Neuronal stem cell (in vitro differentiated cells): ENCODE results near the gene MPP2.

Experiments
- DNase-seq: peaks from one replicate; pipeline ENCODE4 v3.0.0-alpha.2; 2013; ENCODE audit warnings: low spot score
- H2AFZ ChIP-seq: one replicate; pipeline ENCODE4 v1.6.1; 2013; ENCODE audit warnings: mild to moderate bottlenecking, low read length, inconsistent platforms
- H2AK5ac ChIP-seq: 2 replicates; pipeline ENCODE4 v1.6.1; 2013; ENCODE audit warnings: low read depth, mild to moderate bottlenecking, inconsistent platforms, low read length, moderate library complexity, mixed read lengths
- H2BK120ac ChIP-seq: 2 replicates; pipeline ENCODE4 v1.6.1; 2013; ENCODE audit warnings: low read depth, mild to moderate bottlenecking, inconsistent platforms, low read length, moderate library complexity, mixed read lengths
- H2BK12ac ChIP-seq: one replicate; pipeline ENCODE4 v1.6.1; 2013; ENCODE audit warnings: low read length, inconsistent platforms
- H2BK15ac ChIP-seq: 2 replicates; pipeline ENCODE4 v1.6.1; 2013; ENCODE audit warnings: mild to moderate bottlenecking, low read length, inconsistent platforms, mixed read lengths
- H2BK5ac ChIP-seq: one replicate; pipeline ENCODE4 v1.6.1; 2013; ENCODE audit warnings: inconsistent platforms, mild to moderate bottlenecking, low read length, moderate library complexity
- H3K14ac ChIP-seq: one replicate; pipeline ENCODE4 v1.6.1; 2013; ENCODE audit warnings: low read length, inconsistent platforms
- H3K18ac ChIP-seq: 2 replicates; pipeline ENCODE4 v1.6.1; 2013; ENCODE audit warnings: low read length, inconsistent platforms
- H3K23ac ChIP-seq: 2 replicates; pipeline ENCODE4 v1.6.1; 2013; ENCODE audit warnings: low read depth, mild to moderate bottlenecking, mixed read lengths, low read length, inconsistent platforms; ENCODE audit not compliant: poor library complexity
- H3K27ac ChIP-seq: replicated peaks from 3 replicates; pipeline ENCODE4 v1.5.1; 2013; ENCODE audit warnings: low read length, inconsistent platforms
- H3K27me3 ChIP-seq, 3 experiments: 2 replicates each; pipeline ENCODE4 v1.6.1; 2013; ENCODE audit warnings: low read length in 3 of 3, mild to moderate bottlenecking in 2 of 3, inconsistent platforms in 1 of 3, low read depth in 1 of 3, mixed read lengths in 1 of 3, moderate library complexity in 1 of 3; ENCODE audit not compliant: control insufficient read depth in 3 of 3, insufficient read depth in 3 of 3
- H3K36me3 ChIP-seq, 2 donors: replicated peaks in 1 of 2; 2 replicates each; pipeline ENCODE4 v1.6.1; 2013; ENCODE audit warnings: low read length in 2 of 2; ENCODE audit not compliant: control insufficient read depth in 2 of 2, insufficient read depth in 2 of 2
- H3K4ac ChIP-seq: 2 replicates; pipeline ENCODE4 v1.6.1; 2013; ENCODE audit warnings: inconsistent platforms, mild to moderate bottlenecking, low read length, moderate library complexity
- H3K4me1 ChIP-seq, 2 donors: 1 replicate in 1 of 2; 2 replicates in 1 of 2; pipeline ENCODE4 v1.6.1; 2013; ENCODE audit warnings: low read length in 2 of 2, low read depth in 1 of 2; ENCODE audit not compliant: control insufficient read depth in 2 of 2, insufficient read depth in 1 of 2
- H3K4me2 ChIP-seq: one replicate; pipeline ENCODE4 v1.6.1; 2013; ENCODE audit warnings: mild to moderate bottlenecking, low read length, inconsistent platforms; ENCODE audit not compliant: insufficient read depth, poor library complexity, severe bottlenecking
- H3K4me3 ChIP-seq, 2 donors: 2 replicates each; pipeline ENCODE4 v1.5.1; 2013; ENCODE audit warnings: low read length in 2 of 2, mild to moderate bottlenecking in 2 of 2, inconsistent platforms in 1 of 2, moderate library complexity in 1 of 2
- H3K79me1 ChIP-seq: one replicate; pipeline ENCODE4 v1.6.1; 2013; ENCODE audit warnings: low read depth, mild to moderate bottlenecking, inconsistent platforms, low read length, moderate library complexity
- H3K9ac ChIP-seq: one replicate; pipeline ENCODE4 v1.6.1; 2013; ENCODE audit warnings: mild to moderate bottlenecking, low read depth, low read length, inconsistent platforms; ENCODE audit not compliant: poor library complexity
- H3K9me3 ChIP-seq, 2 donors: replicated peaks in 1 of 2; 2 replicates each; pipeline versions ENCODE3 to v1.6.1; 2013; ENCODE audit warnings: low read length in 2 of 2, mild to moderate bottlenecking in 2 of 2, inconsistent platforms in 1 of 2, low read depth in 1 of 2, mixed read lengths in 1 of 2, moderate library complexity in 1 of 2; ENCODE audit not compliant: control insufficient read depth in 2 of 2, insufficient read depth in 1 of 2
- H4K8ac ChIP-seq: one replicate; pipeline ENCODE4 v1.6.1; 2013; ENCODE audit warnings: low read depth, mild to moderate bottlenecking, inconsistent platforms, low read length, moderate library complexity
- H4K91ac ChIP-seq: one replicate; pipeline ENCODE4 v1.6.1; 2013; ENCODE audit warnings: low read length, low read depth, mild to moderate bottlenecking, inconsistent platforms; ENCODE audit not compliant: poor library complexity
- WGBS, 2 donors: extraction: QIAGEN DNeasy Blood & Tissue Kit; methylation state at CpG; one replicate each; pipeline ENCODE4 v1.1.7; 2013; ENCODE audit warnings: missing lambda C conversion rate in 2 of 2, mixed read lengths in 1 of 2; ENCODE audit not compliant: insufficient read length in 2 of 2, insufficient replicate concordance in 1 of 2; ENCODE audit errors: extremely low coverage in 2 of 2; 5-methylcytosine and 5-hydroxymethylcytosine counted together

MPP2 gene

DNA sequence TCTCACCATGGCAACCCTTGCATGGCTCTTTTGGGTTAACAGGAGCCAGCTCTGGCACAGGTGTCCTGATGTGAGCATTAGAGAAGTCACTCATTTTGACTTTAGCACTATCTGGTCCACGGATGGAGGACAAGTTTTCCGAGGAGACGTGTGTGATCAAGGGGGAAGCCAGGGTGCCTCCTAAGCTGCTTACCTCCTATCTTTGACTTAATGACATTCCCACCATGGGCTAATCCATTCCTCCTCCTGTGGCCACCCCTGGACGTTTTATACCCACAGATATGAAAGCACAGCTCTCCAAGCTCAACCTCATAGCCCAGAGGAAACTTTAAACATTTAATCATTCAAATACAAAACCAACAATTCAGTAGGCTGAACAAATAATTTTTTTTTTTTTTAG, 18.8 kb downstream of the MPP2 start:
- H3K36me3 ChIP-seq = no peaks in the 10 kb centered on the region
- H2BK15ac ChIP-seq = no peak overlapping the region
- H4K91ac ChIP-seq = no peak overlapping the region
- no peak overlapping the region for H2BK5ac ChIP-seq
- no peak overlapping the region for H3K27ac ChIP-seq
- H3K23ac ChIP-seq = no peak overlapping the region
- DNase-seq = no peak
- H3K27me3 ChIP-seq = no peaks in the 10 kb centered on the region
- H4K8ac ChIP-seq = no peak overlapping the region
- no peak overlapping the region for H2AK5ac ChIP-seq
- no CpG with 5 or more reads among the region's 4 CpGs for WGBS, 2 donors
- H3K4me1 ChIP-seq = peaks cover 0 to 5% of the 10 kb centered on the region in 2 donors
- no peak overlapping the region for H3K4ac ChIP-seq
- H2BK120ac ChIP-seq = no peak overlapping the region
- peaks cover 1% of the 10 kb centered on the region for H3K79me1 ChIP-seq
- no peaks in the 10 kb centered on the region for H3K9me3 ChIP-seq
- no peak overlapping the region for H3K4me3 ChIP-seq
- H2AFZ ChIP-seq = no peak overlapping the region
- no peak overlapping the region for H2BK12ac ChIP-seq
- no peak overlapping the region for H3K14ac ChIP-seq
- no peak overlapping the region for H3K4me2 ChIP-seq
- no peak overlapping the region for H3K18ac ChIP-seq
- no peak overlapping the region for H3K9ac ChIP-seq

DNA sequence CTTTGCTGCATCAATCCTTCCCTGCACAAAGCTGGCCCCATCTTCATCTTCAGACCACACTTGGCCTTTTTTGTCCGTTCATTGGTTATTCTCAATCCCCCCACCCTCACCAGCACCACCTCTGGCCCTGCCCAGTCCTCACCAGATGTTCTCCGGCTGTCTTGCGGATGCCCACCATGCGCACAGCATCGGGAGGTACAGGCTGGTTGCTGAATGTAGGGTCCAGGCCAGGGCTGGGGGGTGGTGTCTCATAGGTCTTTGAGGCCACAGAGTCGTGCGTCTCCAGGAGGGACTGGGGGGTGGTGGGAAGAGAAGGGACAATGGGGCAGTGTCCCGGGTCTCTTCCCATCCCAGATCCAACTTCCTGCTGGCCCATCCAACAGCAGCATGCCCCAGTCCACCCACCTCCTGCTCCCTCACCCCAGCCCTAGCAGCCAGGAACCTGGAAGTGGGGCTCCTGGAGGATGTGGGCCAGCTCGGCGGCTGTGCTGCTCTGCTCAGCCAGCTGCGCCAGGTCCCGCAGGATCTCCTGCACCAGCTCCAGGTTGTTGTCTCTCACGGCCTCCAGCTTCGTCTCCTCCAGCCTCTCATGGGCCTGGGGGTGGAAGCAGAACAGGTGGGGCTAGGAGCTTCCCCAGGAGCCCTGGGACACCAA, 24.4 kb downstream of the MPP2 start:
- Histone ChIP-seq H3K14ac (no peak overlapping the region), H3K4ac (no peak overlapping the region), H2BK120ac (no peak overlapping the region), H3K4me1 (peaks cover 4 to 8% of the 10 kb centered on the region in 2 donors), H2BK12ac (no peak overlapping the region), H3K27me3 (no peaks in the 10 kb centered on the region), H3K36me3 (peaks cover 0 to 18% of the 10 kb centered on the region in 2 donors), H4K91ac (no peak overlapping the region), H2BK5ac (no peak overlapping the region), H2AFZ (no peak overlapping the region), H3K79me1 (peaks cover 5% of the 10 kb centered on the region), H3K4me3 (no peak overlapping the region), H3K4me2 (no peak overlapping the region), H3K9me3 (no peaks in the 10 kb centered on the region), H2BK15ac (no peak overlapping the region), H3K27ac (no peak overlapping the region), H3K18ac (no peak overlapping the region), H4K8ac (no peak overlapping the region), H2AK5ac (no peak overlapping the region), H3K23ac (peak overlapping the region; percentile 17), H3K9ac (peak overlapping the region; percentile 83)
- no CpG with 5 or more reads among the region's 14 CpGs for WGBS, 2 donors
- no peak for DNase-seq

DNA sequence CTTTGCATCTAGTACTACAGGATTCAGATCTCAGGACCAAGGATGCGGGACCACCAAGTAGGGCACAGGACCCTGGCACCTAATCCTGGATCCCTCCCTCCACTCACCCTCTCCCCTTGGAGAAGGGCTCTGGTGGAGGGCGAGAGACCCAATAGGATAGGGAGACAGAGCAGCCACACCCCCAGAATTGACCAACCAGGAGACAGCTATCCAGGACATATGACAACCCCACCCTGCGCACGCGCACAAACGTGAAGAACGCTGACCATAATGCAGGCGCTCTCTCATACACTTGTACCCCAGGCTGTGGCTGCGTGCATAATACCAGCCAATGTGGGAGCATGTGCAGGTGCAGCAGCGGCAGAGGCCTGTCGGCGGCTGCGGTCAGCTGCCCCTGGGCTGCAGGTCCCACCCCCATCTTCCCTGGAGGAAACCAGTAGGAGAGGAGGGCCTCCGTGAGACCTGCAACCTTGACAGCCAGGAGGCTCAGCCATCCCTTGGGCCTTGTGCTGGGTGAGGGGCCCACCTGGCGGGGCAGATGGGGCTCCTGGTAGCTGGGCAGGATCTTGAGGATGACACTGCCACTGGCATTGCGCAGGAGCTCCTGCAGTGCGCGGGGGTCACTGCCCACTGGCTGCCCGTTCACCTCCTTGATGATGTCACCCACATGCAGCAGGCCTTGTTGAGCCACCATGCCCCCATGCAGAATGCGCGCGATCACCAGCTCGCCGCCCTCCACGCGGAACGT, 25.4 kb downstream of the MPP2 start:
- Histone ChIP-seq H3K36me3 (peaks cover 0 to 18% of the 10 kb centered on the region in 2 donors), H4K91ac (no peak overlapping the region), H2AK5ac (no peak overlapping the region), H3K4me1 (peaks cover 4 to 8% of the 10 kb centered on the region in 2 donors), H3K23ac (no peak overlapping the region), H2BK15ac (no peak overlapping the region), H3K4me2 (no peak overlapping the region), H3K9ac (no peak overlapping the region), H2BK12ac (no peak overlapping the region), H3K14ac (no peak overlapping the region), H2AFZ (no peak overlapping the region), H4K8ac (no peak overlapping the region), H2BK120ac (no peak overlapping the region), H3K9me3 (no peaks in the 10 kb centered on the region), H3K4ac (no peak overlapping the region), H3K18ac (no peak overlapping the region), H2BK5ac (peak overlapping the region; percentile 1), H3K27ac (no peak overlapping the region), H3K27me3 (no peaks in the 10 kb centered on the region), H3K79me1 (peaks cover 5% of the 10 kb centered on the region), H3K4me3 (no peak overlapping the region)
- no peak for DNase-seq
- WGBS, 2 donors = no CpG with 5 or more reads among the region's 27 CpGs

DNA sequence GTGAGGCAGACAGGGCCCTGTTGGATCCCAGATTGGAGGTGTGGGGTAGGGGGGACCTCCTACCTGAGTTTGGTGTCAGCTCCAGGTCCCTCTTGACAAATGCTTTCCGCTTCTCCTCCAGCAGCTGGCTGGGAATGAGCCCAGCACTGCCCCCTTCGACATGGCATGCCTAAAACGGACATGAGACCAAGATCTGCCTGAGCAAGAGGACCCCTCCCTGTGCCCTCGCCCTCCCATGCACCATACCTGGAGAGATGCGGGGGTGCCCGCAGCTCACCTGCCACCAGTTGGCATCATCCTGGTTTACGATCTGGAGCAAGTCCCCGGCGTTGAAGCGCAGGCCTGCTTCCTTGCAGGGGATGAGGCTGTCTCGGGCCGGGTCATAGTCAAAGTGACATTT, 26.2 kb downstream of the MPP2 start:
- Histone ChIP-seq H2AK5ac (no peak overlapping the region), H3K18ac (no peak overlapping the region), H3K23ac (no peak overlapping the region), H2BK12ac (no peak overlapping the region), H3K4me1 (peaks cover 4 to 8% of the 10 kb centered on the region in 2 donors), H3K4me3 (no peak overlapping the region), H4K8ac (no peak overlapping the region), H2BK15ac (no peak overlapping the region), H3K4ac (no peak overlapping the region), H3K4me2 (no peak overlapping the region), H3K79me1 (peaks cover 5% of the 10 kb centered on the region), H3K9me3 (no peaks in the 10 kb centered on the region), H3K36me3 (peaks cover 0 to 21% of the 10 kb centered on the region in 2 donors), H2BK120ac (peak overlapping the region; percentile 28), H3K9ac (no peak overlapping the region), H2BK5ac (peak overlapping the region; percentile 1), H2AFZ (no peak overlapping the region), H3K27me3 (no peaks in the 10 kb centered on the region), H3K27ac (no peak overlapping the region), H4K91ac (no peak overlapping the region), H3K14ac (peak overlapping the region; percentile 56)
- WGBS, 2 donors = no CpG with 5 or more reads among the region's 12 CpGs
- DNase-seq = no peak
